IMR-90 (cell line): ENCODE data around the gene TBC1D16. TPM values are rescaled to one million over a fixed set of nuclear protein-coding genes. Genes with fewer than 3 reads are reported as not detected.

Source experiments
- CEBPB ChIP-seq: IDR thresholded peaks from 2 replicates; pipeline ENCODE4 v1.6.1; 2012; ENCODE audit warnings: low read depth, low read length, improper control_type of control experiment
- ELK1 ChIP-seq: fragments of 150-350 bp; IDR thresholded peaks from 2 replicates; pipeline ENCODE4 v1.6.1; 2016; ENCODE audit warnings: low read depth, mild to moderate bottlenecking, low read length, moderate library complexity, borderline replicate concordance
- MAZ ChIP-seq: IDR thresholded peaks from 2 replicates; pipeline ENCODE4 v1.6.1; 2012; ENCODE audit warnings: low read depth, mild to moderate bottlenecking, low read length, improper control_type of control experiment, moderate library complexity, borderline replicate concordance
- polyA plus RNA-seq, 3 experiments: library from polyadenylated mRNA; depleted of rRNA; stranded (reverse); fragments of >200 nt; gene quantifications; 2 replicates each; pipeline ENCODE4 v1.2.3, GENCODE V29; 2012; ENCODE audit warnings: low replicate concordance in 1 of 3
- total RNA-seq: library from RNA; depleted of rRNA; stranded (reverse); fragments of >200 nt; gene quantifications from 2 replicates; pipeline ENCODE4 v1.2.3, GENCODE V29; 2012

The TBC1D16 gene
- total and polyA plus RNA-seq, 2 of the 4 experiments (the other 2 are of a cell fraction) = 10.1 to 16.7 TPM

DNA sequence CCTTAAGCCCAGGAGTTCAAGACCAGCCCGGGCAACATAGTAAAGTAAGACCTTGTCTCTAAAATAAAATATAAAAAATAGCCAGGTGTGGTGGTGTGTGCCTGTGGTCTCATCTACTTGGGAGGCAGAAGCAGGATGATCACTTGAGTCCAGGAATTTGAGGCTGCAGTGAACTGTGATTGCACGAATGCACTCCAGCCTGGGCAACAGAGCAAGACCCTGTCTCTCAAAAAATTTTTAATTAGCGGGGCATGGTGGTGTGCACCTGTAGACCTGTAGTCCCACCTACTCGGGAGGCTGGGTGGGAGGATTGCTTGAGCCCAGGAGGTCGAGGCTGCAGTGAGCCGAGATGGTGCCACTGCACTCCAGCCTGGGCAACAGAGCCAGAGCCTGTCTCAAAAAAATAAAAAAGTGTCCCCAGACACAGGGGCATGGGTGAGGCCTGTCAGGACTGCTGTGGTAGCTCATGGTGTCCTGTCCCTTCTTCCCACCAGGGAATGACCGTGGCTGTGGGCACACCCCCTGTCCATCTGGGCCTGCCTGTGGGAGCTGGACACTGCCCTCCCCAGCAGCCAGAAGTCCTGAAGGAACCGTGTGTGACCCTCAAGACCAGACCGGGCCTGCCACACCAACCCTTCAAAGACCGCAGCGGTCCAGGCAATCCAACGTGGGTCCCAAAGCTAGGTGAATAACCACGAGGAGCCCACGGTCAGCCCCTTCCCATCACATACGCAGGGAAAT, 34.9 kb upstream of the TBC1D16 start (continued):
- TF ChIP-seq MAZ (no peak), CEBPB (no peak), ELK1 (no peak)
